ENCODE results near the gene PDE6G.

The PDE6G gene

DNA sequence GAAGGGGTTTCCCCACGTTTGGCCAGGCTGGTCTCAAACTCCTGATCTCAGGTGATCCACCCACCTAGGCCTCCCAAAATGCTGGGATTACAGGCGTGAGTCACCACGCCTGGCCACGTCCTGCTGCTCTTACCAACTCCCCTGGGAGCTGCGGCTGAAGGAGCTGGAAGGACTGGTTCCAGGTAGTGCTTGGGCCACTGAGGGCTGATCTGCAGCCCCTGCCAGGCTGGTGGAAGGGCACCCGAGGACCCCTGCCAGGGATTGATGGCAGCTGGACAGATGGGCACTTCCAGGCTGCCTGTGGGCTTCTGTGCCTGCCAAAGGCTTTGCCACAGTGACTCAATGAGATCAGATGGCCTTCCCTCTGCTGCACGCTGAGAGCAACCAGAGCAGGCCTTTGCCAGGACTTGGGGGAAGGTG, 7.7 kb upstream of the PDE6G start:
- DNase-seq (ENCODE audit: low spot score): no peak

GRCh38 chr17:81662002-81662401, 5.7 kb upstream of the PDE6G start:
- in situ Hi-C loops (cut with MboI; ENCODE audit: low pct_unique_long_range_greater_than_20kb, low sequenced_read_pairs, unreplicated experiment): no loop called here

More for the DNA sequence above, 7.7 kb upstream of the PDE6G start:
- no peak for TF ChIP-seq CTCF (IDR thresholded peaks at IDR 0.05; ENCODE audit: extremely low read depth, insufficient read depth, missing control alignments)
- in situ Hi-C loops (cut with MboI; ENCODE audit: low pct_unique_long_range_greater_than_20kb, low sequenced_read_pairs, unreplicated experiment): no loop called here

GRCh38 chr17:81660441-81660840, 4.1 kb upstream of the PDE6G start:
- no peak for TF ChIP-seq CTCF (IDR thresholded peaks at IDR 0.05; ENCODE audit: extremely low read depth, insufficient read depth, missing control alignments)
- DNase-seq (ENCODE audit: low spot score): no peak
- in situ Hi-C loops (cut with MboI; ENCODE audit: low pct_unique_long_range_greater_than_20kb, low sequenced_read_pairs, unreplicated experiment): no loop called here

More at GRCh38 chr17:81662002-81662401, 5.7 kb upstream of the PDE6G start:
- DNase-seq (ENCODE audit: low spot score): no peak
- TF ChIP-seq CTCF (IDR thresholded peaks at IDR 0.05; ENCODE audit: extremely low read depth, insufficient read depth, missing control alignments): no peak

GRCh38 chr17:81659038-81659437, 2.7 kb upstream of the PDE6G start:
- no peak for DNase-seq (ENCODE audit: low spot score)
- in situ Hi-C loops (cut with MboI; ENCODE audit: low pct_unique_long_range_greater_than_20kb, low sequenced_read_pairs, unreplicated experiment): no loop called here

GRCh38 chr17:81656835-81657234, 493 bp upstream of the PDE6G start:
- TF ChIP-seq CTCF (IDR thresholded peaks at IDR 0.05; ENCODE audit: extremely low read depth, insufficient read depth, missing control alignments): no peak
- DNase-seq (ENCODE audit: low spot score): no peak
- in situ Hi-C loops (cut with MboI; ENCODE audit: low pct_unique_long_range_greater_than_20kb, low sequenced_read_pairs, unreplicated experiment): no loop called here

More at GRCh38 chr17:81659038-81659437, 2.7 kb upstream of the PDE6G start:
- no peak for TF ChIP-seq CTCF (IDR thresholded peaks at IDR 0.05; ENCODE audit: extremely low read depth, insufficient read depth, missing control alignments)

- TF ChIP-seq CTCF (IDR thresholded peaks at IDR 0.05; ENCODE audit: extremely low read depth, insufficient read depth, missing control alignments): no peak
- in situ Hi-C loops (cut with MboI; ENCODE audit: low pct_unique_long_range_greater_than_20kb, low sequenced_read_pairs, unreplicated experiment): no loop called here
Observed at GRCh38 chr17:81655378-81656117, 794 bp downstream of the PDE6G start.

More at GRCh38 chr17:81655378-81656117, 794 bp downstream of the PDE6G start:
- no peak for DNase-seq (ENCODE audit: low spot score)

All from GM13977 (cell line).